AG09309 (cell line): Measurements from ENCODE around the gene SELENBP1.
A peak's percentile ranks its signal among the peaks of the same experiment; 100 is the strongest.
"Not testable (repeated sequence)": the region's sequence is repeated elsewhere in the genome, so short reads cannot be mapped to it uniquely, and the experiment has no call there.

Experiments used
- DNase-seq: peaks from one replicate; pipeline ENCODE4 v3.0.0-alpha.2; 2010; ENCODE audit warnings: low read depth
- H3K4me3 ChIP-seq: 2 replicates; pipeline ENCODE4 v1.5.1; 2011; ENCODE audit warnings: mild to moderate bottlenecking, low read depth, low read length, moderate library complexity; ENCODE audit not compliant: control insufficient read depth
- CTCF ChIP-seq: IDR thresholded peaks from 2 replicates; pipeline ENCODE4 v1.5.1; 2011; ENCODE audit warnings: mild to moderate bottlenecking, low read depth, low read length, inconsistent platforms; ENCODE audit not compliant: insufficient read depth, control insufficient read depth; ENCODE audit errors: missing control alignments

SELENBP1 gene

GRCh38 chr1:151356696-151357095 lies 15.8 kb downstream of the SELENBP1 start:
- H3K4me3 ChIP-seq, result no peak overlapping the region
- TF ChIP-seq CTCF, result no peak
- DNase-seq, result no peak

- no peak for TF ChIP-seq CTCF
- no peak for DNase-seq
- H3K4me3 ChIP-seq, result no peak overlapping the region
Observed at GRCh38 chr1:151352021-151352718, 20.3 kb downstream of the SELENBP1 start.

- DNase-seq, result not testable (repeated sequence)
Observed at GRCh38 chr1:151350323-151350722, 22.2 kb downstream of the SELENBP1 start.

GRCh38 chr1:151347523-151348246 lies 24.8 kb downstream of the SELENBP1 start:
- no peak for DNase-seq
- no peak for TF ChIP-seq CTCF
- H3K4me3 ChIP-seq, result peak overlapping the region; percentile 87

More at GRCh38 chr1:151350323-151350722, 22.2 kb downstream of the SELENBP1 start:
- not testable (repeated sequence) for H3K4me3 ChIP-seq

GRCh38 chr1:151346769-151347522 lies 25.6 kb downstream of the SELENBP1 start, which contains the start of gene RFX5:
Gene RFX5 (minus strand): TSS chr1:151347252. CDS start chr1:151346320, 932 bp downstream.
- TF ChIP-seq CTCF, result no peak
- peak within 1 kb of the TSS; percentile 87 for H3K4me3 ChIP-seq
- DNase-seq, result peak; percentile 85

- no peak for DNase-seq
- no peak for TF ChIP-seq CTCF
- H3K4me3 ChIP-seq, result peak overlapping the region; percentile 87
Observed at GRCh38 chr1:151346082-151346768, 26.3 kb downstream of the SELENBP1 start.
